Measurements from ENCODE around the gene PPP6R2.

Gene PPP6R2

DNA sequence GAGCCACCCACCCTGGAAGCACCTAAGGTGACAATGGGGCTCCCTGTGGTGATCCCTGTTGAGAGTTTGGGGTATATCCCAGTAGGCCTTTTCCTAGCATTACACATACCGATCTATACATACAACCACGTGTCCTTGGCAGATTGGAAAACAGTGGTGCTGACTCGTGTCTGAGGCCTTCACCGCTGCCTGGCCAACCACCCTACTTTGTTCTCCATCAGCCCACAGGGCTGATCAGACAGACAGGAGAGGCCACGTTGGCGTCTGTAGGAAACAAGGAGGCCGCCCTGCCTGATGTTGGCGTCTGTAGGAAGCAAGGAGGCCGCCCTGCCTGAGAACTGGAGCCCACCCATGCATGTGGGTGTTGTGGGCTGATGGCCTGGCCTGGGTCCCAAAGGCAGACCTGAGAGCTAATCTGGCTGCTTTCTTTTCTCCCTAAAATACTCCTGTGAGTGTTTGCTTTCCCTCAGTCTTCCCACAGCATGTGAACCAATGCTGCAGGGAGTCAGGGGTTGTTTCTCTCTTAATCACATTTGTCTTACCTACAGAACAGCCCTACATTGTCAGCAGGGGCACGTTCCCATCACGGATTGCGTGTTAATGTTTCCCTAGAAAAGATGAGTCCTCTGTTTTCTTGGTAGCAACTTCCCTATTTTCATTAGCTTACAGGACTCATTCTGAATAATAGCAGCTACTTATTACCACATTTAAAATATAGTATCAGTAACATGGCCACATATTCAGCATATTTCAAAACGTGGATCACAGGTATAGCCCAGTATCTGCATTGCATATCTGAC lies 74.5 kb downstream of the PPP6R2 start:
- TF ChIP-seq, protein P1, sequence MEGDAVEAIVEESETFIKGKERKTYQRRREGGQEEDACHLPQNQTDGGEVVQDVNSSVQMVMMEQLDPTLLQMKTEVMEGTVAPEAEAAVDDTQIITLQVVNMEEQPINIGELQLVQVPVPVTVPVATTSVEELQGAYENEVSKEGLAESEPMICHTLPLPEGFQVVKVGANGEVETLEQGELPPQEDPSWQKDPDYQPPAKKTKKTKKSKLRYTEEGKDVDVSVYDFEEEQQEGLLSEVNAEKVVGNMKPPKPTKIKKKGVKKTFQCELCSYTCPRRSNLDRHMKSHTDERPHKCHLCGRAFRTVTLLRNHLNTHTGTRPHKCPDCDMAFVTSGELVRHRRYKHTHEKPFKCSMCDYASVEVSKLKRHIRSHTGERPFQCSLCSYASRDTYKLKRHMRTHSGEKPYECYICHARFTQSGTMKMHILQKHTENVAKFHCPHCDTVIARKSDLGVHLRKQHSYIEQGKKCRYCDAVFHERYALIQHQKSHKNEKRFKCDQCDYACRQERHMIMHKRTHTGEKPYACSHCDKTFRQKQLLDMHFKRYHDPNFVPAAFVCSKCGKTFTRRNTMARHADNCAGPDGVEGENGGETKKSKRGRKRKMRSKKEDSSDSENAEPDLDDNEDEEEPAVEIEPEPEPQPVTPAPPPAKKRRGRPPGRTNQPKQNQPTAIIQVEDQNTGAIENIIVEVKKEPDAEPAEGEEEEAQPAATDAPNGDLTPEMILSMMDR (conservative IDR thresholded peaks at IDR 0.05; ENCODE audit: low read depth, low read length), result no peak
- H3K4me3 ChIP-seq (ENCODE audit: low read length), result no peak overlapping the region
- DNase-seq (ENCODE audit: low read depth), result no peak

DNA sequence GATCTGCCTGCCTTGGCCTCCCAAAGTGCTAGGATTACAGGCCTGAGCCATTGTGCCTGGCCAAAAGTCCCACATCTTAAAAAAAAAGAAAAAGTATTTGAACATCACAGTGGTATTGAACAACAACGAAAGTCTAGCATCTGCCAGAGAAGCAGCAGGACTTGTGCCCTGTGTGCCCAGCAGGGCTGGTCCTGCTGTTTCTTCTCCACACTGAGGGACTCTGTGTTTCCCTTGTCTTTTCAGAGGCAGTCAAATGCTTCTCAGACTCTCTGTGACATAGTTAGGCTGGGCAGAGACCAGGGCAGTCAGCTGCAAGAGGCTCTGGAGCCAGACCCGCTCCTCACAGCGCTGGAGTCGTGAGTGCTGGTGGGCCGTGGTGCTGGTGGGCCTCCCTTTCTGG lies 75.5 kb downstream of the PPP6R2 start:
- TF ChIP-seq, protein P1 (conservative IDR thresholded peaks at IDR 0.05; ENCODE audit: low read depth, low read length), result no peak
- no peak for DNase-seq (ENCODE audit: low read depth)
- no peak overlapping the region for H3K4me3 ChIP-seq (ENCODE audit: low read length)

DNA sequence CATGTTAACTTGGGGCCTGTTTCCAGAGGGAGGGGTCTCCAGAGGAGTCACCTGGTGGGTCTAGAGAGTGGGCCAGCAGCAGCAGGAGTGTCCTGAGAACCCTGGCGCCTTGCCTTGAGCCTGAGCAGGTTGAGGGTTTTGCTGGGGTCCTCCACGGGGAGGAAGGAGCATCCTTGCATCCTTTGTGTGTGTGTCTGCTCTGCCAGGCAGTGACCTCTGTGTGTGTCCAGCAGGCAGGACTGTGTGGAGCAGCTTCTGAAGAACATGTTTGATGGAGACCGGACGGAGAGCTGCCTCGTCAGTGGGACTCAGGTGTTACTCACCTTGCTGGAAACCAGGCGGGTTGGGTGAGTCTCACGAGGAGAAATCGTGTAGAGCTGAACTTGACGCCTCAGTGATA lies 76.0 kb downstream of the PPP6R2 start:
- no peak overlapping the region for H3K4me3 ChIP-seq (ENCODE audit: low read length)
- no peak for DNase-seq (ENCODE audit: low read depth)
- TF ChIP-seq, protein P1 (conservative IDR thresholded peaks at IDR 0.05; ENCODE audit: low read depth, low read length), result no peak

DNA sequence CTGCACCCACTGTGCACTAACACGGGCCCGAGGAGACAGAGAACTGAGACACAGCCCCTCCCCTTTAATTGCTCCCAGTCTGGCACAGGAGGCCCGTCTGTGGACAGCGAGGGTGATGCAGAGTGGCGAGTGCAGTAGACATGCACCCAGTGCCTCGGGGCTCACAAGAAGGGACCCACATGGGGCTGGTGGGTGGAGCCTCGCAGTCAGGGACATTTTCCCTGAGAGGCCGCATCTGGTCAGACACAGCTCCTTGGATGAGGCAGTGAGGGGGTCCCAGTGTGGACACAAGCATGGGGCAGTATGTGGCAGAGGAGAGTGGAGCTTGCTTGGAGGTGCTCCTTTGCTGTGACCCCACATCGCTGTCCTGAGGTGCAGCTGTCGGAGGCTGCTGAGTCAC lies 76.9 kb downstream of the PPP6R2 start:
- no peak for DNase-seq (ENCODE audit: low read depth)
- no peak overlapping the region for H3K4me3 ChIP-seq (ENCODE audit: low read length)
- TF ChIP-seq, protein P1 (conservative IDR thresholded peaks at IDR 0.05; ENCODE audit: low read depth, low read length), result no peak

DNA sequence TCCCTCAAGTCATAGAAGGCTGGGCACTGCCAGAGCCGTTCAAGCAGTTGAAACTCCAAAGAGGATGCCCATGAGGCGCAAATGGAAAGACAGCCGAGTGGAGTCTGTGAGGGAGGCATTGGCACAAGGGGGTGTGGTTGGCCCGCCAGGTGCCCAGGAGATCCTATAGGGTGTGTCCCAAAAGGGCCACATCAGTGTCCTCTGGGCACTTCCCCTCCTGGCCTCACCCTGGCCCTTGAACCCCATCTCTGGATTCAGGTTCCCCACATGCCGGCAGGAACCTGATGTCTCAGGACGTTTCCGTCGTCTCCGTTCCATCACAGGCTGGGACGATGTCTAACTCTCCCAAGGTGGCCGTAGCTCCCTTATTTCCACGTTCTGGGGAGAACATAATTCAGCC lies 77.5 kb downstream of the PPP6R2 start:
- TF ChIP-seq, protein P1 (conservative IDR thresholded peaks at IDR 0.05; ENCODE audit: low read depth, low read length), result no peak
- no peak for DNase-seq (ENCODE audit: low read depth)
- no peak overlapping the region for H3K4me3 ChIP-seq (ENCODE audit: low read length)

DNA sequence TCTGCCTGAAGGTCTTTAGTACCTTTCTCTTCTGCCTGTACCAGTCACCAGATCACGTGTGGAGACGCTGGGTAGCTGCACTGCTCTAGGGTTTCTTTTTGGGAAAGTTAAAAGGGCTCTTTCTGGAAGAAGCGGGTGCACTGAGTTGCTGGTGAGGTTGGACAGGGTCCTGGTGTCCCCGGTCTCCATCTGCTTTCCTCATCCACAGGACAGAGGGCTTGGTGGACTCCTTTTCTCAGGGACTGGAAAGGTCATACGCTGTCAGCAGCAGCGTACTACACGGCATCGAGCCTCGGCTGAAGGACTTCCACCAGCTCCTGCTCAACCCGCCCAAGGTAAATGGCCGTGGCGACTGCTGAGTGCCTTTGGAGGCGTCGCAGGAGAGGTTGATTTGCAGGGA lies 78.9 kb downstream of the PPP6R2 start:
- no peak for DNase-seq (ENCODE audit: low read depth)
- TF ChIP-seq, protein P1 (conservative IDR thresholded peaks at IDR 0.05; ENCODE audit: low read depth, low read length), result no peak
- no peak overlapping the region for H3K4me3 ChIP-seq (ENCODE audit: low read length)
